ENCODE results near the gene SLC43A2. TPM values are rescaled to one million over a fixed set of nuclear protein-coding genes. Genes with fewer than 3 reads are reported as not detected.
A peak's percentile ranks its signal among the peaks of the same experiment; 100 is the strongest.

SLC43A2 gene
- total RNA-seq, 6 experiments from 2014 or later, result 1.4 to 8.9 (median 5.1) TPM

DNA sequence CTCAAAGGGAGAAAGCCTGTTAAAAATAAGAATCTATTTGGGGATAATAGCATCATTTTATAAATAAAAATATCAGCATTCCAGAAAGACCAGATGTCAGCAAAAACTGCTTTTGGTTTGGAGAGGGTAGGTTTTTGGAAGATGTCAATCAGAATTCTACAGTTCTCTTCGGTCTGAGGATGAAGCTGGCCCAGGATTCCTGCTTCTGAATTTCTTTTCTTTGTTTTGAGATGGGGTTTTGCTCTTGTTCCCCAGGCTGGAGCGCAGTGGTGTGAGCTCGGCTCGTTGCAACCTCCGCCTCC lies 35.1 kb downstream of the SLC43A2 start:
- no peak for ATAC-seq
- H3K4me1 ChIP-seq, result no peaks in the 10 kb centered on the region
- no peaks in the 10 kb centered on the region for H3K36me3 ChIP-seq
- no peaks in the 10 kb centered on the region for H3K27me3 ChIP-seq
- TF ChIP-seq, protein P1, sequence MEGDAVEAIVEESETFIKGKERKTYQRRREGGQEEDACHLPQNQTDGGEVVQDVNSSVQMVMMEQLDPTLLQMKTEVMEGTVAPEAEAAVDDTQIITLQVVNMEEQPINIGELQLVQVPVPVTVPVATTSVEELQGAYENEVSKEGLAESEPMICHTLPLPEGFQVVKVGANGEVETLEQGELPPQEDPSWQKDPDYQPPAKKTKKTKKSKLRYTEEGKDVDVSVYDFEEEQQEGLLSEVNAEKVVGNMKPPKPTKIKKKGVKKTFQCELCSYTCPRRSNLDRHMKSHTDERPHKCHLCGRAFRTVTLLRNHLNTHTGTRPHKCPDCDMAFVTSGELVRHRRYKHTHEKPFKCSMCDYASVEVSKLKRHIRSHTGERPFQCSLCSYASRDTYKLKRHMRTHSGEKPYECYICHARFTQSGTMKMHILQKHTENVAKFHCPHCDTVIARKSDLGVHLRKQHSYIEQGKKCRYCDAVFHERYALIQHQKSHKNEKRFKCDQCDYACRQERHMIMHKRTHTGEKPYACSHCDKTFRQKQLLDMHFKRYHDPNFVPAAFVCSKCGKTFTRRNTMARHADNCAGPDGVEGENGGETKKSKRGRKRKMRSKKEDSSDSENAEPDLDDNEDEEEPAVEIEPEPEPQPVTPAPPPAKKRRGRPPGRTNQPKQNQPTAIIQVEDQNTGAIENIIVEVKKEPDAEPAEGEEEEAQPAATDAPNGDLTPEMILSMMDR (IDR thresholded peaks at IDR 0.05), result no peak
- TF ChIP-seq POLR2A (IDR thresholded peaks at IDR 0.05), result no peak
- intact Hi-C loops (cut with DNase I), result no loop called here
- DNase-seq, result no peak
- no peak overlapping the region for H3K4me3 ChIP-seq
- no peak overlapping the region for H3K27ac ChIP-seq
- 91% methylated on average over 5 of the region's 5 CpGs for whole genome bisulfite sequencing (ENCODE audit: insufficient coverage, low coverage, low lambda C conversion rate, missing lambda C conversion rate)
- H3K9me3 ChIP-seq, result no peaks in the 10 kb centered on the region

DNA sequence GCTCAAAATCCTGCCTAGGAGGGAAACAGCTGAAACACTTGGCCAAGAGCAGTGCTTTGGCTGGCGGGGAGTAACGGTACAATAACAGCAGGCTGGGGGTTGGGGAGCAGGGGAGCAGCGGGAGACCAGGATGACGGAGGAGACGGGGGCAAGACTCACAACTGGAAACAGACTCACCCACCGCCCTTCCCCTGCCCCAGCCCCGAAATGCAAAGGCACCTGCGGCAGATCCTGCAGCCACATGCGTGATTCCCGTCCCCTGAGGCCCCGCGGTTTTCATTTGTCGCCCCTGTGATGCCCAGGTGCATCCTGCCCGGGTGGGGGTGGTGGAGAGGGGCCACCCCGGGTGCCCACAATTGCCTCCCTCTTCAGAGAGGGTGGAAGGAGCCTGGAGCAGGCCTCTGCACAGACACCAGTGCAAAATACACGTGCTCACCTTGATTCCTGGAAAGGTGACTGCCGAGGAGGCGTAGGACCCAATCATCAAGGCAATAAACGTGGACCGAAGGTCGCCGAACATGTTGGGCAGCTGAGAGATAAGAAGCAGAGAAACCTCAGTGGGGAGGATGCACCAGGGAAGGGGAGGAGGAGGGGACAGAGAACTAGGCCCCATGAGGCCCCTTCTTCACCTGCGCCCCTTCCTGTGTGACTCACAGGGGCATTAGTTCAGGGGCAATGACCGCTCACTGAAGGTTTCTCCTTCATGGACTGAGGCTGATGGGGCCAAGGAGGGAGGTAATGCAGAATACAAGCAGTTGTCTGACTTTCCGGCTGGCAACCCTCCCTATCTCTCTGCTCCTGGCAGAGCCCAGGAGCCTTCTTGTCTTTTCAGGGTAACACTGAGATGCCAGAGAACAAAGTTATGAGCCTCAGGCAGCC lies 35.6 kb downstream of the SLC43A2 start:
- no peak for DNase-seq
- no peak overlapping the region for H3K27ac ChIP-seq
- H3K36me3 ChIP-seq, result no peaks in the 10 kb centered on the region
- H3K4me3 ChIP-seq, result no peak overlapping the region
- intact Hi-C loops (cut with DNase I), result no loop called here
- no peak for ATAC-seq
- no peaks in the 10 kb centered on the region for H3K27me3 ChIP-seq
- no peak for TF ChIP-seq POLR2A (IDR thresholded peaks at IDR 0.05)
- TF ChIP-seq, protein P1 (IDR thresholded peaks at IDR 0.05), result no peak
- H3K9me3 ChIP-seq, result no peaks in the 10 kb centered on the region
- WGBS (ENCODE audit: insufficient coverage, low coverage, low lambda C conversion rate, missing lambda C conversion rate), result 68% methylated on average over 16 of the region's 25 CpGs
- H3K4me1 ChIP-seq, result no peaks in the 10 kb centered on the region

DNA sequence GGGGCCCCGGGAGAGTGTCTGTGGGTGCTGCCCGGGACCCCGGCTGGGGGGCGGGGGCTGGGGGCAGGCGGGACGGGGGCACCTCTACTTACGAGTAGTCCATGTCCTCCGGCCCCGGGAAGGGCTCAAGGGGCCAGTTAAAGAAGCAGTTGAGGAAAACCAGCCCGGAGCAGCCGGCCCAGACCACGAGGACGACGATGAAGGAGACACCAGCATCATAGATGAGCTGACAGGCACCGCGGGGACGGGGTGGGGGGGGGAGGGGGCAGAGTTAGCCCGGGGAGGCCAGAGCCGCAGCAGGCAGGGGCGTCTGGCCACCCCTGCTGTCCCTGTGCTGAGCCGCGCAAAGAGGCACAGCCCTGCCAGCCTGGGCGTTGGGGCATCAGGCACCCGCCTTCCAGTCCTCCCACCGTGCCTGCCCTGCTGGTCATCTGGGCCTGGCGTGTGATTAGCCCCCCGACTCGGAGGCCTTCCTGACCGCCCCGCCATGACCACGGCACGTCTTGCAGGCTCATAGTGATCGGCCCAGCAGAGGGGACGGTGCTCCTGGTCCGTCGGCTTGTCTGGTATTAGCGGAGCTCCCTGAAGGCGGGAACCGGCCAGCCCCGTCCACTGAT lies 37.1 kb downstream of the SLC43A2 start:
- no peaks in the 10 kb centered on the region for H3K27me3 ChIP-seq
- H3K4me1 ChIP-seq, result no peaks in the 10 kb centered on the region
- ATAC-seq, result no peak
- DNase-seq, result no peak
- 84% methylated on average over 8 of the region's 40 CpGs for WGBS (ENCODE audit: insufficient coverage, low coverage, low lambda C conversion rate, missing lambda C conversion rate)
- H3K36me3 ChIP-seq, result no peaks in the 10 kb centered on the region
- TF ChIP-seq, protein P1 (IDR thresholded peaks at IDR 0.05), result no peak
- TF ChIP-seq POLR2A (IDR thresholded peaks at IDR 0.05), result no peak
- no peak overlapping the region for H3K4me3 ChIP-seq
- H3K9me3 ChIP-seq, result no peaks in the 10 kb centered on the region
- no peak overlapping the region for H3K27ac ChIP-seq
- intact Hi-C loops (cut with DNase I), result no loop called here

DNA sequence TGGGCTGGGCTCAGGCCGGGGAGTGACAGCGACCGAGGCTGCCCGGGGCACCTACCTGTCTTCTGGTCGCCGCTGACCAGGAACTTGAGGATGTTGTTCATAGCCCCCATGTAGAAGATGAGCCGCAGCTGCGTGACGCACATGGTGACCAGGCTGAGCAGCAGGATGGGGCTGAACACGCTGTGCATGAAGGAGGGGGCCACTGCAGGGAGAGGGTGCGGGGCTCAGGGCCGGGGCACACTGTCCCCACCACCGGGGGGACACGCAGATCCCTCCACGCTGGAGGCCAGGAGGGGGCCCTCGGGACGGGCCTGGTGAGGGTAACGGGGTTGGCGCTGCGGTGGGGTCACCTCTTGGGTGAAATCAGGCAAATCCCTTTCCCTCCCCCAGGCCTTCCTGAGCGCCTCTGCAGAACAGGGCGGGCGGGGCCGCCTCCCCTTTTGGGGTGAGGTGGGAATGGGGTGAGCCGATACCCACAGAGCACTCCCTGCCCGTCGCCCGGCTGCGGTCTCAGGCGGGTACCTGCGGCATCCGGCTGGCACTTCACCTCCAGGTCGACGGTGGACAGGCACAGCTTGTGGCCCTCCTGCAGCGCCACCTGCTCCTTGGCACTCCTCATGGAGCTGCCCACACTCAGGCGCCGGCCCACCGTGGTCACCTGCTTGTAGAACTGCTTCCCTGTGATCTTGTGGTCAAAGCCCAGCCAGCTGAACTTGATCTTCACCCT lies 37.7 kb downstream of the SLC43A2 start:
- H3K27me3 ChIP-seq, result no peaks in the 10 kb centered on the region
- ATAC-seq (peak in 1 of 4 donors; percentile 11), DNase-seq (no peak)
- TF ChIP-seq, protein P1 (IDR thresholded peaks at IDR 0.05), result no peak
- no peak for TF ChIP-seq POLR2A (IDR thresholded peaks at IDR 0.05)
- WGBS (ENCODE audit: insufficient coverage, low coverage, low lambda C conversion rate, missing lambda C conversion rate), result 83% methylated on average over 10 of the region's 38 CpGs
- H3K36me3 ChIP-seq, result no peaks in the 10 kb centered on the region
- H3K9me3 ChIP-seq, result no peaks in the 10 kb centered on the region
- intact Hi-C loops (cut with DNase I), result no loop called here
- no peak overlapping the region for H3K27ac ChIP-seq
- no peaks in the 10 kb centered on the region for H3K4me1 ChIP-seq
- no peak overlapping the region for H3K4me3 ChIP-seq

Data from right lobe of liver (tissue), 6 donors.